ENCODE results near the gene LYVE1.

DNA sequence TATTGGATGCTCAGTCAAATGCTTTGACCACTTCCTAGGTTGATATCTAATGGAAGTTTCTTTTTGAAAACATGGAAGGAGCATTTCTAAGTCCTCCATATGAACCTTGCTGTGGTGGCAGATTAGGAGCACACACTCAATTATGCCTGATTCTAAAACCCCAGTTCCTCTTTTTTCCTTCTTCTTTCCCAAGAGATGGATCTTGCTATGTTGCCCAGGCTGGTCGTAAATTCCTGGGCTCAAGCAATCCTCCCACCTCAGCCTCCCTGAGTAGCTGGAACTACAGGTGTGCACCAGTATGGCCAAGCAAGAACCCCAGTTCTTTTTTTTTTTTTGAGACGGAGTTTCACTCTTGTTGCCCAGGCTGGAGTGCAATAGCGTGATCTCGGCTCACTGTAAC, 3.0 kb downstream of the LYVE1 start:
- TF ChIP-seq POLR2AphosphoS5 (IDR thresholded peaks at IDR 0.05) (no peak), POLR2A (IDR thresholded peaks at IDR 0.05) (no peak), EP300 (IDR thresholded peaks at IDR 0.05) (no peak)
- TF ChIP-seq, protein P1, sequence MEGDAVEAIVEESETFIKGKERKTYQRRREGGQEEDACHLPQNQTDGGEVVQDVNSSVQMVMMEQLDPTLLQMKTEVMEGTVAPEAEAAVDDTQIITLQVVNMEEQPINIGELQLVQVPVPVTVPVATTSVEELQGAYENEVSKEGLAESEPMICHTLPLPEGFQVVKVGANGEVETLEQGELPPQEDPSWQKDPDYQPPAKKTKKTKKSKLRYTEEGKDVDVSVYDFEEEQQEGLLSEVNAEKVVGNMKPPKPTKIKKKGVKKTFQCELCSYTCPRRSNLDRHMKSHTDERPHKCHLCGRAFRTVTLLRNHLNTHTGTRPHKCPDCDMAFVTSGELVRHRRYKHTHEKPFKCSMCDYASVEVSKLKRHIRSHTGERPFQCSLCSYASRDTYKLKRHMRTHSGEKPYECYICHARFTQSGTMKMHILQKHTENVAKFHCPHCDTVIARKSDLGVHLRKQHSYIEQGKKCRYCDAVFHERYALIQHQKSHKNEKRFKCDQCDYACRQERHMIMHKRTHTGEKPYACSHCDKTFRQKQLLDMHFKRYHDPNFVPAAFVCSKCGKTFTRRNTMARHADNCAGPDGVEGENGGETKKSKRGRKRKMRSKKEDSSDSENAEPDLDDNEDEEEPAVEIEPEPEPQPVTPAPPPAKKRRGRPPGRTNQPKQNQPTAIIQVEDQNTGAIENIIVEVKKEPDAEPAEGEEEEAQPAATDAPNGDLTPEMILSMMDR (IDR thresholded peaks at IDR 0.05): no peak
